Measurements from ENCODE around the gene ACP1. TPM values are rescaled to one million over a fixed set of nuclear protein-coding genes. Genes with fewer than 3 reads are reported as not detected.
"Not testable (repeated sequence)": the region's sequence is repeated elsewhere in the genome, so short reads cannot be mapped to it uniquely, and the experiment has no call there.

Gene ACP1
- total and polyA plus RNA-seq, 4 donors: 49.8 to 130 (median 66.0) TPM

GRCh38 chr2:309148-309953, 44.6 kb downstream of the ACP1 start:
- intact Hi-C loops (cut with DNase I): no loop called here
- no peak for ATAC-seq (ENCODE audit: low FRiP score)
- Histone ChIP-seq H3K27ac (ENCODE audit: low read depth in 1 of 2, low read length in 2 of 2) (no peak overlapping the region), H3K9me3 (ENCODE audit: control insufficient read depth, low read length) (no peaks in the 10 kb centered on the region), H3K4me1 (ENCODE audit: control insufficient read depth in 1 of 2, insufficient read depth in 2 of 2, low read length in 2 of 2) (no peaks in the 10 kb centered on the region), H3K4me3 (ENCODE audit: low read length in 2 of 2) (no peak overlapping the region), H3K36me3 (ENCODE audit: control insufficient read depth in 1 of 2, insufficient read depth in 2 of 2, low read length in 1 of 2) (no peaks in the 10 kb centered on the region), H3K27me3 (ENCODE audit: control insufficient read depth in 1 of 2, insufficient read depth in 2 of 2, low read length in 1 of 2) (no peaks in the 10 kb centered on the region)
- DNase-seq: no peak
- WGBS, 2 donors: 72 to 78% methylated on average over 13 of the region's 13 CpGs

GRCh38 chr2:309954-310510, 45.3 kb downstream of the ACP1 start:
- Histone ChIP-seq H3K4me1 (ENCODE audit: control insufficient read depth in 1 of 2, insufficient read depth in 2 of 2, low read length in 2 of 2) (no peaks in the 10 kb centered on the region), H3K27me3 (ENCODE audit: control insufficient read depth in 1 of 2, insufficient read depth in 2 of 2, low read length in 1 of 2) (no peaks in the 10 kb centered on the region), H3K27ac (ENCODE audit: low read depth in 1 of 2, low read length in 2 of 2) (no peak overlapping the region), H3K4me3 (ENCODE audit: low read length in 2 of 2) (no peak overlapping the region), H3K36me3 (ENCODE audit: control insufficient read depth in 1 of 2, insufficient read depth in 2 of 2, low read length in 1 of 2) (no peaks in the 10 kb centered on the region), H3K9me3 (ENCODE audit: control insufficient read depth, low read length) (no peaks in the 10 kb centered on the region)
- DNase-seq: no peak
- intact Hi-C loops (cut with DNase I): no loop called here
- WGBS, 2 donors: 84 to 89% methylated on average over 10 of the region's 10 CpGs
- ATAC-seq (ENCODE audit: low FRiP score): no peak

GRCh38 chr2:310994-311393, 46.2 kb downstream of the ACP1 start:
- H3K36me3 ChIP-seq (ENCODE audit: control insufficient read depth in 1 of 2, insufficient read depth in 2 of 2, low read length in 1 of 2): no peaks in the 10 kb centered on the region
- no peaks in the 10 kb centered on the region for H3K9me3 ChIP-seq (ENCODE audit: control insufficient read depth, low read length)
- intact Hi-C loops (cut with DNase I): no loop called here
- no peaks in the 10 kb centered on the region for H3K27me3 ChIP-seq (ENCODE audit: control insufficient read depth in 1 of 2, insufficient read depth in 2 of 2, low read length in 1 of 2)
- H3K4me1 ChIP-seq (ENCODE audit: control insufficient read depth in 1 of 2, insufficient read depth in 2 of 2, low read length in 2 of 2): no peaks in the 10 kb centered on the region
- ATAC-seq (ENCODE audit: low FRiP score) (no peak), DNase-seq (no peak)
- 89 to 95% methylated on average over 5 of the region's 5 CpGs for WGBS, 2 donors
- H3K4me3 ChIP-seq (ENCODE audit: low read length in 2 of 2): no peak overlapping the region
- H3K27ac ChIP-seq (ENCODE audit: low read depth in 1 of 2, low read length in 2 of 2): no peak overlapping the region

GRCh38 chr2:313991-314390, 49.2 kb downstream of the ACP1 start:
- no peak overlapping the region for H3K27ac ChIP-seq (ENCODE audit: low read depth in 1 of 2, low read length in 2 of 2)
- no peaks in the 10 kb centered on the region for H3K4me1 ChIP-seq (ENCODE audit: control insufficient read depth in 1 of 2, insufficient read depth in 2 of 2, low read length in 2 of 2)
- DNase-seq: no peak
- 88 to 90% methylated on average over 12 to 14 of the region's 14 CpGs for WGBS, 2 donors
- H3K36me3 ChIP-seq (ENCODE audit: control insufficient read depth in 1 of 2, insufficient read depth in 2 of 2, low read length in 1 of 2): no peaks in the 10 kb centered on the region
- no peak overlapping the region for H3K4me3 ChIP-seq (ENCODE audit: low read length in 2 of 2)
- no peaks in the 10 kb centered on the region for H3K27me3 ChIP-seq (ENCODE audit: control insufficient read depth in 1 of 2, insufficient read depth in 2 of 2, low read length in 1 of 2)
- no peaks in the 10 kb centered on the region for H3K9me3 ChIP-seq (ENCODE audit: control insufficient read depth, low read length)
- intact Hi-C loops (cut with DNase I): no loop called here
- no peak for ATAC-seq (ENCODE audit: low FRiP score)

GRCh38 chr2:314561-315336, 50.0 kb downstream of the ACP1 start:
- Histone ChIP-seq H3K27ac (ENCODE audit: low read depth in 1 of 2, low read length in 2 of 2) (no peak overlapping the region), H3K4me3 (ENCODE audit: low read length in 2 of 2) (no peak overlapping the region), H3K9me3 (ENCODE audit: control insufficient read depth, low read length) (no peaks in the 10 kb centered on the region), H3K4me1 (ENCODE audit: control insufficient read depth in 1 of 2, insufficient read depth in 2 of 2, low read length in 2 of 2) (no peaks in the 10 kb centered on the region), H3K36me3 (ENCODE audit: control insufficient read depth in 1 of 2, insufficient read depth in 2 of 2, low read length in 1 of 2) (no peaks in the 10 kb centered on the region), H3K27me3 (ENCODE audit: control insufficient read depth in 1 of 2, insufficient read depth in 2 of 2, low read length in 1 of 2) (no peaks in the 10 kb centered on the region)
- ATAC-seq (ENCODE audit: low FRiP score): no peak
- no peak for DNase-seq
- intact Hi-C loops (cut with DNase I): no loop called here
- WGBS, 2 donors: 93 to 94% methylated on average over 56 of the region's 56 CpGs

- H3K27me3 ChIP-seq (ENCODE audit: control insufficient read depth in 1 of 2, insufficient read depth in 2 of 2, low read length in 1 of 2); intact Hi-C loops (cut with DNase I); H3K4me1 ChIP-seq (ENCODE audit: control insufficient read depth in 1 of 2, insufficient read depth in 2 of 2, low read length in 2 of 2); H3K36me3 ChIP-seq (ENCODE audit: control insufficient read depth in 1 of 2, insufficient read depth in 2 of 2, low read length in 1 of 2); ATAC-seq (ENCODE audit: low FRiP score); H3K4me3 ChIP-seq (ENCODE audit: low read length in 2 of 2); H3K9me3 ChIP-seq (ENCODE audit: control insufficient read depth, low read length); DNase-seq; H3K27ac ChIP-seq (ENCODE audit: low read depth in 1 of 2, low read length in 2 of 2): not testable (repeated sequence)
- WGBS, 2 donors: 39 to 40% methylated on average over 6 of the region's 6 CpGs
These were observed 51.2 kb downstream of the ACP1 start for GRCh38 chr2:315925-316324.

- Histone ChIP-seq H3K4me1 (ENCODE audit: control insufficient read depth in 1 of 2, insufficient read depth in 2 of 2, low read length in 2 of 2) (no peaks in the 10 kb centered on the region), H3K27me3 (ENCODE audit: control insufficient read depth in 1 of 2, insufficient read depth in 2 of 2, low read length in 1 of 2) (no peaks in the 10 kb centered on the region), H3K4me3 (ENCODE audit: low read length in 2 of 2) (no peak overlapping the region), H3K9me3 (ENCODE audit: control insufficient read depth, low read length) (no peaks in the 10 kb centered on the region), H3K36me3 (ENCODE audit: control insufficient read depth in 1 of 2, insufficient read depth in 2 of 2, low read length in 1 of 2) (no peaks in the 10 kb centered on the region), H3K27ac (ENCODE audit: low read depth in 1 of 2, low read length in 2 of 2) (no peak overlapping the region)
- intact Hi-C loops (cut with DNase I): no loop called here
- ATAC-seq (ENCODE audit: low FRiP score) (no peak), DNase-seq (no peak)
- WGBS, 2 donors: 95 to 96% methylated on average over 12 of the region's 12 CpGs
These were observed 51.6 kb downstream of the ACP1 start for GRCh38 chr2:316381-316780.

GRCh38 chr2:317501-318424, 53.0 kb downstream of the ACP1 start:
- WGBS, 2 donors: 78 to 80% methylated on average over 27 of the region's 27 CpGs
- intact Hi-C loops (cut with DNase I): no loop called here
- Histone ChIP-seq H3K4me3 (ENCODE audit: low read length in 2 of 2) (no peak overlapping the region), H3K27me3 (ENCODE audit: control insufficient read depth in 1 of 2, insufficient read depth in 2 of 2, low read length in 1 of 2) (no peaks in the 10 kb centered on the region), H3K36me3 (ENCODE audit: control insufficient read depth in 1 of 2, insufficient read depth in 2 of 2, low read length in 1 of 2) (no peaks in the 10 kb centered on the region), H3K9me3 (ENCODE audit: control insufficient read depth, low read length) (no peaks in the 10 kb centered on the region), H3K4me1 (ENCODE audit: control insufficient read depth in 1 of 2, insufficient read depth in 2 of 2, low read length in 2 of 2) (no peaks in the 10 kb centered on the region), H3K27ac (ENCODE audit: low read depth in 1 of 2, low read length in 2 of 2) (no peak overlapping the region)
- DNase-seq (no peak), ATAC-seq (ENCODE audit: low FRiP score) (no peak)
